T-helper 2 cell (primary cell): ENCODE results near the gene GLI3.

ENCODE experiments used
- DNase-seq, 5 experiments: peaks; one replicate each; pipeline versions ENCODE4 v3.0.0 to v3.0.0-alpha.2; 2012 to 2022

Gene GLI3

GRCh38 chr7:42235741-42236161 is 1.3 kb downstream of the GLI3 start:
- DNase-seq = no peak

GRCh38 chr7:42234736-42235135 is 2.3 kb downstream of the GLI3 start:
- DNase-seq = no peak

DNA sequence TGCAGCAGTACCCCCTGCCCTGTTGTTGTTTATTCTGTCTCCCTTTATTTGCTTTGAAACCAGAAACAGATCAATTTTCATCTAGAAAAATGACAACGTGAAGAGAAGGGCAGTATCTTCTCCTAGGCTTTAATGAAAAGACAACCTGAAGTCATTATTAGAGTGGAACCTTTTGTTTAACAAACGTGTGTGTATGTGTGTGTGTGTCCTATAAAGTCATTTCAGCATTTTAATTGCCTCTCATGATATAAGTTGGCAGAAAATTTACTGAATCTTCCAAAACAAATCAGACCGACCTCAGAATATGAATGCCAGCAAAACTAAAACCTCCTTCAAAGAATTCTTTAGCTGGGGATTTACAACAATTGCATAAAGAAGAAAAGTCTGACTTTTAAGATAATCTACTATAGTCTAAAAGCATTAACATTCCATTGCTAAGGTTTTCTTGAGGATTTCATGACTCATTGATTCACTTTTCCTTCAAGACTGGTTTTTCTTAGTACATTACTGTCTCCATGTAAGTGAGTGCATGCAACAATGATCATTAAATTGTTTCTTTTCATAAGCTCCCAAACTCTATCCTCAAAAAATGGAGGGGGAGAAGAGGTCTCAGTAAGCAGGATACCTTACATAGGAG is 3.2 kb downstream of the GLI3 start:
- DNase-seq = no peak

DNA sequence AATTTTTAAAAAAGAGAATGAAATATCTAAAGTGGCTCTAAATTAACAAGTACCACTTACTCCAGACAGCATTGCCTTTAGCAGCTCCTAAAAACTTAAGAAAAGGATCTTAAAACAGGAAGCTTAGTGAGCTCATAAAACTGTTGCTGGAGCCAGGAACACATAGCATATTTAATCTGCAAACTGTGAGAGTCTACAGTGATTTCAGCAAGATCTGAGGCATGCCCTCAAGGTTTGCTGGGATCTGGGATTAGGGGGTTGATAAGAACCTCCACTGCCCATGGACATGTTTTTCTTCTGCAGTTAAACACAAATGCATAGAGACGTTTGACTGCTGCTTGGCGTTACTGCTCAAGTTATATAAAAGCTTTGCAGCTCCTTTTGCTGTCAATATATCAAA is 3.8 kb downstream of the GLI3 start:
- no peak for DNase-seq

DNA sequence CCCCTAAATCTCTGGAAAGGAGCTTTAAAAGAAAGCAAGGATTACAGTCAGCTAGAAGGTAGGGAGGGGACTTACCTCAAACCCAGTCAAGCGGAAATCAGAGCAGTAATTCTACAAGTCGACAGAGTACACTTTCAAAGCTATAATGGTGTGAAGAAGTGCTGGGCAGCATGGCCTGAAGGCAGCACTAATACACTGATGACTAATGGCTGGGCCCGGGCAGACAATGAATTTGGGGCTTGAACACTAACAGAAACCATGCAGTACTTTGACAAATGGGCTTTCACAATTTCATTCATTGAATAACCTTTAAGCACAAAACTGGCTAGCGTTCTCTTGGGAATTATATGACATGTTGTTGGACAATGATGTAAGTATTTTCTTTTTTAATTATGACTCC is 4.7 kb downstream of the GLI3 start:
- no peak for DNase-seq

DNA sequence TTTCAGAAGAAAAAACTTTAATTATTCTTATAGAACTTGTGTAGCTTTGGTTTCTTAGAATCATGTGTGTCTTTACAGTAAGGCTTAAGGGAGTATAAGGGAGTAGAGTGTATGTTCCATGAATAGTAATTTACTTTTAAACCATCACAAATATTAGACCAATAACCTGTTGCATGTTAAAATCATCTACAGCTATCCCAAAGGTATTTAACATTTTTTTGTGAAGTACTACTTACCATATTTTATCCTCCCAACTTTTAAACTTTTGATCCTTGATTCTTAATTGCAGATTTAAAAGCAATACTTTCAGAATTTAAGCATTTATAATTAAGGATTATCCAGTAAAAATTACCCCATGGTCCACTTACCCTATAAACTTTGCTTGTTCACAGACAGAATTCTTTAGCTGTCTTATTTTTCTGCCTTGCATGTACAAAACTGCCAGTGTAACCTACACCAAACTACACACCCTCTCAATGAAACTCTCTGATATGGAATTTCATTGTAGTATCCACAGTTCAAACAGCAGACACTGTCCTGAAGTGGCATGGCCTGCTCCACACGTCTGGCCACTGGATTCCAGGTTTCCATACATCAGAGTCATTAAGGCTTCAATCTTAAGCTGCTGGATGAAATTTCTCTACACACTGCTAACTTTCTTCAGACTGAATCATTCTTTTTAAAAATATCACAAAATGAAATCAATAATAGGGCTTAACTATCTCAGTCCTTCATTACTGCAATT is 5.8 kb downstream of the GLI3 start:
- no peak for DNase-seq

- no peak for DNase-seq
Observed at GRCh38 chr7:42227936-42228591, 8.9 kb downstream of the GLI3 start.

DNA sequence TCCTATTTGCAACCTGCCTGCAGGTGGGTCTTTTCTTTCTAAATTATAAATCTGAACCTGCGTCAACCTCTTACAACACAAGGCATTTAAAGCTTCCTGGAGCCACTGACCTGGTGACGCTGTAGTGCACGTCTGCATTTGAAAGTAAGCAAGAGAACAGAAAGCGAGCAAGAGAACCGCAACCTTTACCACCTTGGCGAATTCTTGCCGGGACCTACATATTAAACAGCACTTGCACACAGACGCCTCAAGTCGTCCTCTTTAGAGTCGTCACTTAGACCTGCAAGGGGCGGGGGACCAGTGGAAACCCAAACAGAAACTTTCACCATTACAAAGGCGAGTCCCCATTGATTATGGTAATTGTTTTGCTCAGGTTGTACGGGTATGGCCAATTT is 9.5 kb downstream of the GLI3 start:
- peak in 1 of 5 experiments; percentile 50 for DNase-seq

GRCh38 chr7:42227021-42227420 is 10.0 kb downstream of the GLI3 start:
- no peak for DNase-seq

GRCh38 chr7:42226354-42226941 is 10.6 kb downstream of the GLI3 start:
- no peak for DNase-seq

- no peak for DNase-seq
Observed at GRCh38 chr7:42224391-42225003, 12.5 kb downstream of the GLI3 start.

DNA sequence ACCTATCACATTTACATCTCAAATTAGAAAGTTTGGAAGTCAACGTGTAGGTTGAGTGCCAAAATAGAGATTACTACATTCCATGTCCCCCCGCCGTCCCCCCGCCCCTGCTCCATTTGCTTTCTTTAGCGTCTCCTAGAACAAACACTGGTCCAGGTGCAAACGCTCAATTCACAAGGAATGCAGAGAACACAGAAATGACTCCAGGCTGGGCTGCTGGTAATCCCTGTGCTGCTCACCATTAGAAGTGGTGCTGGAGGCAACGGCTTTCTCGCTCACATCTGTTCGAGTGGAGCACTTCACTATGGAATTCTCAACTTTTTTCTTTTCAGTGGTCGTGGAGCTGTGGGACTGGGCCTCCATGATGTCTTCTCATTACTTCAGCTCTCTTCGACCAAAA is 14.1 kb downstream of the GLI3 start:
- DNase-seq = no peak

- DNase-seq = no peak
Observed at GRCh38 chr7:42222125-42222524, 14.9 kb downstream of the GLI3 start.

- DNase-seq = no peak
Observed at GRCh38 chr7:42221304-42221703, 15.7 kb downstream of the GLI3 start.

DNA sequence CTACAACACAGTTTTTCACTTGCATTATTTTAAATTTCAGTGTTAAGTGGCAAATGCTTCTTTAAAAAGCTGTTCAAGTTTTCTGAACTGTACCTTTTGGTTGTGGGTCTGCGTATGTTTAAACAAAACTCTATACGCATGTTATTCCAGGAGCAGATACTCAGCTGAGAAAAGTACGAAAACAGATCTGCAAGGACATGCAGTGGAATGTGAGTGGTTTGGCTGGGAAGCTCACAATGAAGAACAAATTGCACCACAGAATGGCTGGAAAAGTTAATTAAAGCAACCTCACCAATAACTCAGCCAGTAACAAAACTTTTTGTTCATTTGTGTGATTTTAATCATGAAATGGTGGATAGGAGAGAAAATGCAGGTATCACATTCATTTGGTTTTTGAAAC is 17.6 kb downstream of the GLI3 start:
- no peak for DNase-seq

- DNase-seq = no peak
Observed at GRCh38 chr7:42218248-42218647, 18.8 kb downstream of the GLI3 start.

DNA sequence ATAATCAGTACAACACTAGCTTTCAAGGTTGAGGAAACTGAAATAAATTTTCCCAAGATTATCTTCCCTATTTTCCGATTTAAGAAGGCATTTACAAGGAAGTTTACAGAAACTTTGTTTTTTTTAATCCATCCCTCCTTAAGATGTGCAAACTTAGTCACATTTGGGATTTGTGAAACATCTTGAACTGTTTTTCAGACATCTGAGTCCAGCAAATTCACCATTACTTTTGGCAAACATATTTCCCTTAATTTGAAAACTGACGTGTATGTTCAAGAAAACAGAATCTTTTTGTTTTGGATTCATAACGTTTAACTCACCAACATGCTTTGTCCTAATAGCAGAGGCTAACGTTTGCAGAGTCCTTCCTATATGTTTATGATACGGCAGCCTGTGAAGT is 19.5 kb downstream of the GLI3 start:
- no peak for DNase-seq

DNA sequence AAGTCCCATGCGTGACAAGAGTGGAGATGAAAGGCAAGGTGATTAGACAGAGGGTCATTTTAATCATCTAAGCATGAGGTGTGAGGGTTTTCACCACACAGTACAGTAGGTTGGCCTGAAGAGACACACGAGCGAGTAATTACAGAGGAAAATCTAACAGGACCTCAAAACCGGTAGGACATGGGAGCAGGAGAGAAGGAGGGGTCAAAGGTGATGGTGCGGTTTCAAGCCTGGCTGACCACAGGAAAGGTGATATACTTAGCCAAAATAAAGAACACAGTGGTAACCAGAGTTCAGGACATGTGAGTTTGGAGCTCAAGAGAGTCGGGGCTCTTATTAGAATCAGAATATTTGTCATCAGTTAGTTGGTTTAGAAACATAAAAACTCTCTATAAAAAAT is 20.0 kb downstream of the GLI3 start:
- DNase-seq = no peak

- DNase-seq = no peak
Observed at GRCh38 chr7:42214060-42214679, 22.8 kb downstream of the GLI3 start.

DNA sequence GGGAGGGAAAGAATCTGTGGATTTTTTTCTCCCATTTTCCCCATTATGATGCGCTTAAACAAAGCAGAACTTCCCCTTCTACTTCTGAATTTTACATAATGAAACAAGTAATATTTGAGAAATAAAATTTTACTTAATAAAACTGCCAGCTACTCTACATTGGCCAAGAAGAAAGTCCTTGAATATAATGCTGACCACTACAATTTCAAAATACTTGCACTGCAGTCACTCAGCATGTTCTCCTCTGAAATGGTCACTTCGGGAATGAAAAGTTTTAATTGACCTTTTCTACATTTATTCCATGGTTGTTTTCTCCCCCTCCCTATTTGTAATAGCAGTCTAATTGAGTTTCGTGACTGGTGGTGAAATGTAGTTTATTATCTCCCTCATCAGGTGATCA is 23.9 kb downstream of the GLI3 start:
- no peak for DNase-seq

- no peak for DNase-seq
Observed at GRCh38 chr7:42212541-42213090, 24.4 kb downstream of the GLI3 start.

GRCh38 chr7:42211938-42212337 is 25.1 kb downstream of the GLI3 start:
- DNase-seq = no peak

GRCh38 chr7:42210779-42211178 is 26.2 kb downstream of the GLI3 start:
- no peak for DNase-seq
